NAMALWA (cell line): ENCODE results near the gene RPL18A.

Experiments
- DNase-seq: peaks from one replicate; pipeline ENCODE4 v3.0.0-alpha.2; 2015; ENCODE audit warnings: low spot score

RPL18A gene

DNA sequence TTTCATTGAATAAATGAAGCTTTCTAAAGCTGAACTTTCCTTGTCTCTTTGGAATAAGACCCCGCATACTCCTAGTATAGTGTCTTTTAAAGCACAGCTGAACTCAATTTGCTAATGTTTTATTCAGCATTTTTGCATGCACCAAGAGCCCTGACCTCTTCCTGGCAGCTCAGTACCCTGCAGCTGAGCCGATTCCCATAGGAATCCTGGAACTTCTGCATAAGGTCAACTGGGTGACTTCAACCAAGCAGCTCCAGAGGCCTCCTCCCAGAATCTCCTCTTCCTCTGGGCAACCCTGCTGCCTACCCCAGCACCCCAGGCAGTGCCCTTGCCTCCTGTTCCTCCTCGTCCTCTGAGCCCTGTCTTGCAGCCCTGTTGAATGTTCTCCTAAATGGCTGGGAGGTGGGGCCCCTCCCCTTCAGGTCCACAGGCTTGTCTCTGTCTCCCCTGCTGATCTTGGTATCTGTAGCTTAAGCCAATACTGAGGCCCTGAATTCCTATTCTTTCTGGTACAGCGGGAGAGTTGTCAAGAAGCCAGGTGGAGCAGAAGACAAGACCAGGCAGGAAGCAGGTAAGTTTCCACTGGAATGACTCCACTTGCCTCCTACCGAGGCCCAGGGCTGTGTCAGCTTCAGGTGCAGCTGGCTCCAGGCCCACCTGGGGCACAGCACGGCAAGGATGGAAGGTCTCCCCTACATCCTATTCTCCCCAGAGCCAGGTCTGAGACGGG is 49.5 kb downstream of the RPL18A start:
- DNase-seq, result no peak

DNA sequence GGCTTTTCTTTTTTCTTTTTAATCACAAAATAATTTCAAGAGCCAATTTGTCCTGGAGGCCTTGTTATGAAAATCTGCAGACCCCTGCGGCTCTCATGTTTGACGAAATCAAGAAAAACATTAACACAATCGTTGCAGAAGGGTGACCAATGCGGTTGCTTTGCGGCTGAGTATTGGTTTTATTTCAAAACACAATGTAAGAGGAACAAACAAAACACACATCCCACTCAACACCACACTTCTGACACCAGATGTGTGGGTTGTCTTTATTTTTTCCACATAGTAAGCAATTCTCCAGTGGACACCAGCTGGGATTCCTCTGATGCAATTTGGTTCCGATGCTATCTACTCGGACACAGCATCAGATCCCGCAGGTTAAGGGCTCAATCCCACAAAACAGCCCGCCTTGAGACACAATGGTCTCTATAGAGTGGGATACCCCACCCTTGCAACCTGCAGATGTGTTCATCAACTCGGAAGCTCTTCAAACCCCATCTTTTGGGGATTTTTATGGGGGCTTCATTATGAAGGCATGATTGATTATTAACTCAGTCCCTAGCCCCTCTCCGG is 51.2 kb downstream of the RPL18A start:
- no peak for DNase-seq
